K562 treated with DMSO at 1 percent for 24 hours (cell line): ENCODE results near the gene LSM10. TPM values are rescaled to one million over a fixed set of nuclear protein-coding genes. Genes with fewer than 3 reads are reported as not detected.

Experiments
- total RNA-seq: library from RNA; unstranded; fragments of 300-600 nt; gene quantifications from 2 replicates; pipeline ENCODE4 v1.2.3, GENCODE V29; 2022; ENCODE audit warnings: low read depth; ENCODE audit not compliant: insufficient read depth

LSM10 gene
- 191 and 204 TPM in 2 replicates for total RNA-seq

GRCh38 chr1:36397378-36398230 lies at the start of gene LSM10:
TSS of gene LSM10 (minus strand) at chr1:36397908. CDS start at chr1:36394129, 3,779 bp downstream.

DNA sequence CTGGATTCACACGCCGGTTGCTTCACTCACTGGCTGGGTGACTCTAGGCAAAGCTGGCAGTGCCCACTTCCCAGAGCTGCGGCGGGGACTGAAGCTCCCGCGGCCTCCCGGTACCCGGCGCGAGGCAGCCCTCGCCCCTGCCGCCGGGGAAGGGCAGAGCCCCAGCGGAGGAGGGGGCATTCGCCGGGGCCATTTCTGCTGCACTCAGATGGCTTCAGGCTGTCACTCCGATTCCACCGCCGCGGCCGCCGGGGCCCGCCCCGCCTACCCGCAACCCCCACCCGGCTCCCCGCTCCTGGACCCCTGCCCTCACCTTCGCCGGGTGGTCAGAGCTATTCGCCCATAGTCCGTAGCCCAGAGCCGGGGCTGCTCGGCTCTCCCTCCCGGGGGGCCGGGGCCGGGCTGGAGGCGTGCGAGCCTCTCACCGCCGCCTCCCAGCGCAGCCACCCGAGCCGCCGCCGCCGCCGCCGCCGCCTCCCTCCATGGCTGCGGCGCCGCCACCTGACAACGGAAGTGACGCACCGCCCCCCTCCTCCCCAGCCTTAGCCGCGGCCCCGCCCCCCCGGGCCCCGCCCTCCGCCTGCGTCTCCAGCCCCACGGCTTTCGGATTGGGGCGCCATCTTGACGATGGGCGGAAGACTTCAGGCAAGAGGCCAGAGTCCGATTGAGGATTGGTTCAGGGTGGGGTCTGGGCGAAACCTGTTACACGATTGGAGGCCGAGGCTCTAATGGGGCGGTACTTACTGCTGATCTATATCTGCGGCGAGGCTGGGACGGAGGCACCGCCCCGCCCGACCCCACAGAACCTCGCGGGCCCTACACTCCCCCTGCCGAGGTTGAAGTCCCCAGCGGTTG lies 12.1 kb downstream of the LSM10 start, which contains the start of gene STK40:
Gene STK40, minus strand, starts transcription at position 515 of the 855 bp plus-strand sequence. CDS start 24,592 bp downstream, outside the sequence.

Other genes with a start within 250 kb of the LSM10 start
- gene TRAPPC3, start 248.4 kb downstream of the LSM10 start, total RNA-seq, result 119 and 136 TPM in 2 replicates
- 148 and 153 TPM in 2 replicates for gene MAP7D1, start 241.7 kb downstream of the LSM10 start, total RNA-seq
- gene THRAP3, start 173.5 kb downstream of the LSM10 start, total RNA-seq, result 63.0 and 63.2 TPM in 2 replicates
- 2.5 and 2.7 TPM in 2 replicates for gene SH3D21, start 91.5 kb downstream of the LSM10 start, total RNA-seq
- gene EVA1B, start 74.3 kb downstream of the LSM10 start, total RNA-seq, result 182 TPM in 2 replicates
- 165 and 175 TPM in 2 replicates for gene STK40, start 12.0 kb downstream of the LSM10 start, total RNA-seq
- gene OSCP1, start 52.5 kb upstream of the LSM10 start, total RNA-seq, result not detected in 2 replicates
- gene MRPS15, start 66.5 kb upstream of the LSM10 start, total RNA-seq, result 112 and 118 TPM in 2 replicates
- gene CSF3R, start 85.0 kb upstream of the LSM10 start, total RNA-seq, result 7.0 and 8.2 TPM in 2 replicates